GM19324 (cell line): ENCODE measurements around the gene ADAMTSL1.

Source experiments
- ATAC-seq: cut with Tn5 transposase; IDR thresholded peaks from one replicate; pipeline ENCODE4 v1.9.1; 2021; ENCODE audit warnings: mild to moderate bottlenecking, moderate library complexity; ENCODE audit not compliant: unreplicated experiment, low FRiP score

The ADAMTSL1 gene

DNA sequence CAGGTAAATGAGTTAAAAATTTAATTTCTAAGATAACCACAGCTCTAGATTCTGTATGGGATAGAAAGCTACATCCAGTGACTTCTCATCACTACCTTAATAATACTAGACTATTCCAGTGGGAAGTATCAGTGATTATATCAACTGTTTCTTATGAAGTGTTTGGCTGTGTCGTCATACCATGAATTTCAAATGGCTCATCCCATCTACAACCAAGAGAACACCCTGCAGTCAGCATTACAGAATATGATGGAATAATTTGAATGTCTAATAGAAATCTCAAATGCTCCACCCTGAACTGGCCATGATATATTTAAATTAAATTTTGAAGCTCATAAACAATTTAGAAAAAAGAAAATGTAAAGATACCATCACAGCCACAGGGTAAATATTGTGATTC is 245.0 kb downstream of the ADAMTSL1 start:
- ATAC-seq = no peak

- ATAC-seq = no peak
These were observed 246.7 kb downstream of the ADAMTSL1 start for GRCh38 chr9:18720691-18721090.

DNA sequence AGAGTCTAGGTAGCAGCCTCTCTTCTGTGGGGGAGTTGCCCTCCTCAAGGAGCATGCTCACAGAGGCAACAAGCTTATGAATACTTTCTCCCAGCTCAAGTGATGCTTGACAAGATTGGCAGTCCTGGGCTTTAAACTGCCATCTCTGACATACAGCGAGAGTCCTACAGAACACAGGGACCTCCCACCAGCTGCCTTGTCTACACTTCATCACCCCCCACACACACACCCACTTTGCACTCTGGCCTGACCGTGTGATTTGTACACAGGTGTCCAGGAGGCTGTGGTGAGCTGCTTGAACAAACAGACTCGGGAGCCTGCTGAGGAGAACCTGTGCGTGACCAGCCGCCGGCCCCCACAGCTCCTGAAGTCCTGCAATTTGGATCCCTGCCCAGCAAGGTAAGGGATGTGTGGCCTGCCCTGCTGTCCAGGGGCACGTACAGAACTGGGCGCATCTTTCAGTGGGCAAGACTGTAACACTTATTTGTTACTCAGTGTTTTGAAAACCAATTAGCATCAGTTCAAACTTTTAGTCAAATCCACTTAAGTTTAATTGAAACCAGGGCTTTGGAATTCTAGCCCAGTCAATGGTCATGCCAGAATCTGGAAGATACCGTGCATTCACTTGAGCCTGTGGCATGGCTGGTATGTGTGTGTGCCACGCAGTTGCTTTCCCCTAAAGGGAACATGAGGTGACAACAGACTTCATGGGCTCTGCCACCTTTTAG is 247.5 kb downstream of the ADAMTSL1 start:
- no peak for ATAC-seq

- ATAC-seq = no peak
These were observed 248.0 kb downstream of the ADAMTSL1 start for GRCh38 chr9:18721995-18722310.

- ATAC-seq = no peak
These were observed 248.9 kb downstream of the ADAMTSL1 start for GRCh38 chr9:18722882-18723281.

- no peak for ATAC-seq
These were observed 249.4 kb downstream of the ADAMTSL1 start for GRCh38 chr9:18723366-18723765.

- no peak for ATAC-seq
These were observed 252.6 kb downstream of the ADAMTSL1 start for GRCh38 chr9:18726546-18726945.

GRCh38 chr9:18727904-18728303 is 254.0 kb downstream of the ADAMTSL1 start:
- ATAC-seq = no peak

- ATAC-seq = no peak
These were observed 254.7 kb downstream of the ADAMTSL1 start for GRCh38 chr9:18728642-18729041.

DNA sequence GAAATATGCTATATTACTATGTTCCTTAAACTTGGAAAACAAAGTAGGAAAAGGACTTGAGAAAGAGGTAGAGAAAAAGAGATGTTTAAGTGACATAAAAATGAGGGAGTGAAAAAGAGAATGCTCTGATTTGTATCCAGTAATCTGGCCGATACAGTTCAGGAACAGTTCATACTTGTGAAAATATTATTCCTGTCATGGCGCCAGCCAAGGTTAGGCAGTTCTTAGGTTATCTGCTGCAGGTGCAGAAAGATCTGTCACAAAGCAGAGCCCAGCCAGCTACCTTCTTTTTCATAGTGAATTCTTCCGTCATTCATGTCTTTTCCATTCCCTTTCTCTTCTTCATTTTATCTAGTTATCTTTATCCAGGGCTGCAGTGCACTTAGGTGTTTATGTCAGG is 256.3 kb downstream of the ADAMTSL1 start:
- no peak for ATAC-seq

DNA sequence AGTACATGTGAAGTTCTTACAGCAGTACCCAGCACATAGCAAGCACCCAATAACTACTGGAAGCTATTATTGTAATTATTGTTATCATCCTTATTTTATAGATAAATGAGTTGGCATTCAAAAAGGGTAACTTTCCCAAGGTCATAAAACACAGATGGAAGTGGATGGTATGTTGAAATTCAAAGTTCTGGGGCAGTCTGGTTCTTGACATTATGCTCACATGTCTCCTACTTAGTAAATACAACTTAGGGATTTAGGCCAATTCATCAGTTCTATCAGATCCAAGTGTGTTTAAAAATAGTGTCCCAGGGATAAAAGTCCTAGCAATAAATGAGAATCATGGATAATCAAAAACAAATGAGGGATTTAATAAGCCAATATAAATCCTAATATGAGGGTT is 265.2 kb downstream of the ADAMTSL1 start:
- no peak for ATAC-seq

GRCh38 chr9:18739641-18740318 is 265.8 kb downstream of the ADAMTSL1 start:
- ATAC-seq = no peak

DNA sequence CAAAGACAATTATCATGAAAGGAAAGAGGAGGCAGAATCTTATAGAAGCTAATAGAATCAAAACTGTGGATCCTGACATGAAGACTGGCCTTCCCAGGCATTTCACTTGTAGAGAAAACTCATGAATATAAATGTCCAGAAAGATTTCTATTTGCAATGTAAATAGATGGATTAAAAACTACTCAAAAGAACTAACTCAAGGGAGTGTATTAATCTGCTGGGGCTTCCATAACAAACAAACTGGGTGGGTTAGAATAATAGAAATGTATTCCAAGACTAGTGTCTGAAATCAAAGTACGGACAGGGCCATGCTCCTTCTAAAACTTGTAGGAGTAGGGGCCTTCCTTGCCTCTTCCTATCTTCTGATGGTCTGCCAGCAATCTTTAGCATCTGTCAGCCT is 267.4 kb downstream of the ADAMTSL1 start:
- no peak for ATAC-seq

GRCh38 chr9:18741945-18742344 is 268.0 kb downstream of the ADAMTSL1 start:
- no peak for ATAC-seq

DNA sequence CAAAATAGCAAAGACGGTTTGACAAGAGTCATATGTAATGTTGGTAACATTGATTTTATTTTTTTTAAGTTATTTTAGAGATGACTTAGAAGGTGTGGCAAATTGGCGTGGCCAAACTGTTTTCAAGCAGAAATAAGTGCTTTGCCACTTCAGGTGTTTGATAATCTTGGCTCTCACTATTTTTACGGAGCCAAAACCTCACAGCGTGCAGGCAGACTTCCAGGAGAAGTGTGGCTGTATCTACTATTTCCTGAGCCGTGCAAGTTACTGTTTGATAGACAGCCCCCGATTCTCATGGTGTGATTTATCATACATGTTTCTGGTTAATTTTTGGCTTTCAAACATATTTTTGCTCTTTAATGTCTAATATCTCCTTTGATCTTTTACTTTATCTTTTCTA is 269.5 kb downstream of the ADAMTSL1 start:
- ATAC-seq = no peak

- ATAC-seq = no peak
These were observed 270.0 kb downstream of the ADAMTSL1 start for GRCh38 chr9:18743971-18744370.

- ATAC-seq = no peak
These were observed 271.8 kb downstream of the ADAMTSL1 start for GRCh38 chr9:18745710-18746109.

DNA sequence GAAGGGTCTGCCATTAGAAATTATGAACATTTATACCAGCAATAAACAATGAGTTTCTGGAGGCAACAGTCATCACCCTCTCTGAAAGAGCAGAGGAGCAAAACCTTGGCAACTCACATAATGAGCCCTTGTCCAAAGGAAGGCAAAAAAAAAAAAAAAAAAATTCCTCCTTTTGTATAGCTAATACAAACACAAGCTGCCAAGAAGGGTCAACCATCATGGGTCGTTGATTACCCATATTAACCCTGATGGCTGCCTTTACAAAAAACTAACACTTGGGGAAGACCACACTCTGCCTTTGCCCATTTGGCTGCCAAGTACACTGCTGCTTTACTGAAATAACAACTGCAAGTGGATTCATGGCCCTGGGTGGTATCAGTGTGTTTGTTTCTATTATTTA is 272.7 kb downstream of the ADAMTSL1 start:
- ATAC-seq = no peak

GRCh38 chr9:18747595-18747994 is 273.6 kb downstream of the ADAMTSL1 start:
- ATAC-seq = no peak

GRCh38 chr9:18748251-18748701 is 274.3 kb downstream of the ADAMTSL1 start:
- ATAC-seq = no peak

GRCh38 chr9:18749711-18750110 is 275.8 kb downstream of the ADAMTSL1 start:
- no peak for ATAC-seq

DNA sequence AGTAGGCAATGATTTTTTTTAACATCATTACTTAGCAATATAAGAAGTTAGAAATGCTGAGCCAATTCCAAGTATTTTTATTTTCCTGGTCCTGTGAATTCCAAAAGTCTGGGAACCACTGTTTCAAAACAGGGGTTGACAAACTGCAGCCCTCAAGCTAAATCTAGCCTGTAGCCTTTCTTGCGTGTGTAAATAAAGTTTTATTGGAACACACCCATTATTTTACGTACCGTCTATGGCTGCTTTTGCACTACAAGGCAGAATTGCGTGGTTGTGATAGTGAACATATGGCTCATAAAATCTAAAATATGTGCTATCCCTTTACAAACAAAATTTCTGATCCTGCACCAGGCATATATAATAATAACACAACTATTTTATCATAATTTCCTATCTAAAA is 280.0 kb downstream of the ADAMTSL1 start:
- no peak for ATAC-seq
